Erythroblast (primary cell): ENCODE measurements around the gene AGPAT2.

Experiments
- GATA1 ChIP-seq: IDR thresholded peaks from 2 replicates; pipeline ENCODE4 v1.6.1; 2011; ENCODE audit warnings: low read depth, mild to moderate bottlenecking, control low read depth, low read length, moderate library complexity
- POLR2A ChIP-seq: IDR thresholded peaks from 2 replicates; pipeline ENCODE4 v1.6.1; 2011; ENCODE audit warnings: mild to moderate bottlenecking, low read length

DNA sequence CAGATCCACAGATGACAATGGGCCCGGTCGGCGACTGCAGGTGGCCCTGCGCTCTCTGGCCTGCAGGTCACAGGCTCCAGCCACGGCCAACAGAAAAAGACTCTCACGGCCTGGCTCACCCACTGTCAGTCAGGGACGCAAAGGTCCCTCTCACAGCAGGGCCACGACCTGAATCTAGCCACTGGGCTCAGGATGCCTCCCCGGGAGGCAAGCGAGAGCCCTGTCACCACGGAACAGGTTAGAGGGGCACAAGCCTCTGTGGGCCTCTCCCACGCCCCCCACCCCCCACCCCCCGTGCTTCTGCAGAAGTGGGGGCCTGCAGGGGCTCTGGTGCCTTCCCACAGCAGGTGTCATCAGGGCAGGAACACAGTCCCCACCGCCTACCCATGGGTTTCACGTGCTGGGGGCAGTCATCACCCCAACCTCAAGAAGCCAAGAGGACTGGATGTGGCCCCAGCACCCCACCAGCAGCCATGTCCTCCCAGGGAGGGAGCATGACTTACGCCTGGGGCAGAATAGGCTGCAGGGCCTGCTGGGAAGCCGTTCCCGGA lies 41.8 kb downstream of the AGPAT2 start:
- no peak for TF ChIP-seq POLR2A
- TF ChIP-seq GATA1, result no peak
